Neural progenitor cell (in vitro differentiated cells): ENCODE measurements around the gene ADRA1B.

Experiments
- CTCF ChIP-seq: fragments of 200-600 bp; sonication (generic); IDR thresholded peaks from 2 replicates; pipeline ENCODE4 v1.5.1; 2017; ENCODE audit warnings: antibody characterized with exemption, mild to moderate bottlenecking
- EZH2 ChIP-seq: fragments of 200-600 bp; sonication (generic); IDR thresholded peaks from 2 replicates; pipeline ENCODE4 v1.6.1; 2017; ENCODE audit warnings: antibody characterized with exemption, mild to moderate bottlenecking, moderate library complexity

GRCh38 chr5:159951834-159952233 is 35.6 kb downstream of the ADRA1B start:
- TF ChIP-seq CTCF (no peak), EZH2 (no peak)
